ENCODE measurements around the gene FKBP2.

DNA sequence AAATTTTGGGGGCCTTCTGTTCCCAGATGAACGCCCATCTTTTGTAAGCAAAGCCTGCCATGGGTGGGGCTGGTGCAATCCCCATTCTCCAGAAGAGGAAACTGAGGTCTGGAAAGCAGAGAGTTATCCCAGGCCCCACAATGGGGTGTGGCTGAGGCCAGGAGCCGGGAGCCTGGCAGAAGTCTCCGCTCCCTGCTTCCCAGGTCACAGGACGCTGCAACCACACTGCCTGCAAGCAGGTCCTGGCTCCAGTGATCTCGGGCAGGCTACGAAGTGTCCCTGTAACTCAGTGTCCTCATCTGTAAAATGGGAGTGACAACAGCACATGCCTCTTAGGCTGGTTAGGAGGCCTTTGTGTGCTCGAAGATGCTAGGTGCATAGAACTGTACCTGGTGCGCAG is 12.1 kb downstream of the FKBP2 start:
- TF ChIP-seq, protein P1, sequence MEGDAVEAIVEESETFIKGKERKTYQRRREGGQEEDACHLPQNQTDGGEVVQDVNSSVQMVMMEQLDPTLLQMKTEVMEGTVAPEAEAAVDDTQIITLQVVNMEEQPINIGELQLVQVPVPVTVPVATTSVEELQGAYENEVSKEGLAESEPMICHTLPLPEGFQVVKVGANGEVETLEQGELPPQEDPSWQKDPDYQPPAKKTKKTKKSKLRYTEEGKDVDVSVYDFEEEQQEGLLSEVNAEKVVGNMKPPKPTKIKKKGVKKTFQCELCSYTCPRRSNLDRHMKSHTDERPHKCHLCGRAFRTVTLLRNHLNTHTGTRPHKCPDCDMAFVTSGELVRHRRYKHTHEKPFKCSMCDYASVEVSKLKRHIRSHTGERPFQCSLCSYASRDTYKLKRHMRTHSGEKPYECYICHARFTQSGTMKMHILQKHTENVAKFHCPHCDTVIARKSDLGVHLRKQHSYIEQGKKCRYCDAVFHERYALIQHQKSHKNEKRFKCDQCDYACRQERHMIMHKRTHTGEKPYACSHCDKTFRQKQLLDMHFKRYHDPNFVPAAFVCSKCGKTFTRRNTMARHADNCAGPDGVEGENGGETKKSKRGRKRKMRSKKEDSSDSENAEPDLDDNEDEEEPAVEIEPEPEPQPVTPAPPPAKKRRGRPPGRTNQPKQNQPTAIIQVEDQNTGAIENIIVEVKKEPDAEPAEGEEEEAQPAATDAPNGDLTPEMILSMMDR (IDR thresholded peaks at IDR 0.05; ENCODE audit: low read length): no peak
- TF ChIP-seq EZH2 (IDR thresholded peaks at IDR 0.05; ENCODE audit: borderline replicate concordance, low read length): no peak

Data from OCI-LY1 (cell line).